ENCODE results near the gene RNF6.

Gene RNF6

GRCh38 chr13:26225896-26226617, 3.9 kb upstream of the RNF6 start:
- no peak for ATAC-seq

GRCh38 chr13:26222520-26223046, 469 bp upstream of the RNF6 start:
- ATAC-seq = peak; percentile 46 to 55

- ATAC-seq = peak; percentile 3 to 8
Observed at GRCh38 chr13:26221399-26221720, 754 bp downstream of the RNF6 start.

- ATAC-seq = no peak
Observed at GRCh38 chr13:26220575-26220974, 1.5 kb downstream of the RNF6 start.

GRCh38 chr13:26219726-26220125, 2.4 kb downstream of the RNF6 start:
- no peak for ATAC-seq

- ATAC-seq = no peak
Observed at GRCh38 chr13:26216042-26216441, 6.1 kb downstream of the RNF6 start.

GRCh38 chr13:26213982-26214381, 8.1 kb downstream of the RNF6 start:
- ATAC-seq = no peak

- ATAC-seq = no peak
Observed at GRCh38 chr13:26213345-26213744, 8.8 kb downstream of the RNF6 start.

GRCh38 chr13:26208287-26208686, 13.8 kb downstream of the RNF6 start:
- no peak for ATAC-seq

- no peak for ATAC-seq
Observed at GRCh38 chr13:26202365-26202972, 19.6 kb downstream of the RNF6 start.

- no peak for ATAC-seq
Observed at GRCh38 chr13:26200811-26201210, 21.3 kb downstream of the RNF6 start.

- no peak for ATAC-seq
Observed at GRCh38 chr13:26198116-26198515, 24.0 kb downstream of the RNF6 start.

GRCh38 chr13:26197298-26197697, 24.8 kb downstream of the RNF6 start:
- ATAC-seq = no peak

GRCh38 chr13:26186995-26187394, 35.1 kb downstream of the RNF6 start:
- no peak for ATAC-seq

- ATAC-seq = peak; percentile 86 to 90
Observed at GRCh38 chr13:26186118-26186870, 35.8 kb downstream of the RNF6 start.

- no peak for ATAC-seq
Observed at GRCh38 chr13:26185720-26186117, 36.4 kb downstream of the RNF6 start.

GRCh38 chr13:26184791-26185250, 37.3 kb downstream of the RNF6 start:
- ATAC-seq = peak in 1 of 2 donors; percentile 15

- ATAC-seq = no peak
Observed at GRCh38 chr13:26183416-26183815, 38.7 kb downstream of the RNF6 start.

GRCh38 chr13:26179344-26179743, 42.8 kb downstream of the RNF6 start:
- ATAC-seq = no peak

GRCh38 chr13:26168835-26169234, 53.3 kb downstream of the RNF6 start:
- ATAC-seq = no peak

- ATAC-seq = no peak
Observed at GRCh38 chr13:26168237-26168814, 53.8 kb downstream of the RNF6 start.

GRCh38 chr13:26163812-26164211, 58.3 kb downstream of the RNF6 start:
- no peak for ATAC-seq

Data from activated CD4-positive, CD25-positive, alpha-beta regulatory T cell treated with anti-CD3 and anti-CD28 coated beads, Interleukin-2, amount 50 U/mL, for 24 hours (primary cell).